ENCODE data around the gene MAP4K3.
A peak's percentile ranks its signal among the peaks of the same experiment; 100 is the strongest.
"Not testable (repeated sequence)": the region's sequence is repeated elsewhere in the genome, so short reads cannot be mapped to it uniquely, and the experiment has no call there.

Gene MAP4K3

GRCh38 chr2:39407516-39408296, 29.4 kb downstream of the MAP4K3 start:
- DNase-seq, result no peak

GRCh38 chr2:39405364-39405763, 31.7 kb downstream of the MAP4K3 start:
- DNase-seq, result no peak

- DNase-seq, result no peak
These were observed 33.8 kb downstream of the MAP4K3 start for GRCh38 chr2:39403311-39403710.

- no peak for DNase-seq
These were observed 35.8 kb downstream of the MAP4K3 start for GRCh38 chr2:39401319-39401718.

- DNase-seq, result no peak
These were observed 37.5 kb downstream of the MAP4K3 start for GRCh38 chr2:39399570-39399969.

- DNase-seq, result no peak
These were observed 41.8 kb downstream of the MAP4K3 start for GRCh38 chr2:39395313-39395712.

- DNase-seq, result no peak
These were observed 42.5 kb downstream of the MAP4K3 start for GRCh38 chr2:39394516-39394961.

- DNase-seq, result no peak
These were observed 44.4 kb downstream of the MAP4K3 start for GRCh38 chr2:39392672-39393071.

GRCh38 chr2:39390216-39390615, 46.9 kb downstream of the MAP4K3 start:
- DNase-seq, result no peak

- DNase-seq, result no peak
These were observed 51.0 kb downstream of the MAP4K3 start for GRCh38 chr2:39386064-39386463.

GRCh38 chr2:39385172-39385571, 51.9 kb downstream of the MAP4K3 start:
- no peak for DNase-seq

GRCh38 chr2:39384071-39384470, 53.0 kb downstream of the MAP4K3 start:
- DNase-seq, result not testable (repeated sequence)

- no peak for DNase-seq
These were observed 53.9 kb downstream of the MAP4K3 start for GRCh38 chr2:39383146-39383545.

GRCh38 chr2:39381653-39382052, 55.4 kb downstream of the MAP4K3 start:
- DNase-seq, result no peak

- DNase-seq, result no peak
These were observed 56.4 kb downstream of the MAP4K3 start for GRCh38 chr2:39380525-39381150.

GRCh38 chr2:39379643-39380524, 57.2 kb downstream of the MAP4K3 start:
- peak; percentile 61 for DNase-seq

GRCh38 chr2:39378968-39379367, 58.1 kb downstream of the MAP4K3 start:
- DNase-seq, result no peak

- no peak for DNase-seq
These were observed 59.7 kb downstream of the MAP4K3 start for GRCh38 chr2:39377226-39377939.

GRCh38 chr2:39375917-39376316, 61.2 kb downstream of the MAP4K3 start:
- no peak for DNase-seq

GRCh38 chr2:39373181-39373802, 63.8 kb downstream of the MAP4K3 start:
- no peak for DNase-seq

- DNase-seq, result no peak
These were observed 67.0 kb downstream of the MAP4K3 start for GRCh38 chr2:39370101-39370500.

GRCh38 chr2:39368846-39369245, 68.2 kb downstream of the MAP4K3 start:
- DNase-seq, result no peak
